GM18519 (cell line): ENCODE results near the gene TTI1.
A peak's percentile ranks its signal among the peaks of the same experiment; 100 is the strongest.

Source experiments
- ATAC-seq: cut with Tn5 transposase; IDR thresholded peaks from one replicate; pipeline ENCODE4 v1.9.1; 2021; ENCODE audit warnings: mild to moderate bottlenecking, moderate library complexity; ENCODE audit not compliant: unreplicated experiment, low FRiP score

TTI1 gene

DNA sequence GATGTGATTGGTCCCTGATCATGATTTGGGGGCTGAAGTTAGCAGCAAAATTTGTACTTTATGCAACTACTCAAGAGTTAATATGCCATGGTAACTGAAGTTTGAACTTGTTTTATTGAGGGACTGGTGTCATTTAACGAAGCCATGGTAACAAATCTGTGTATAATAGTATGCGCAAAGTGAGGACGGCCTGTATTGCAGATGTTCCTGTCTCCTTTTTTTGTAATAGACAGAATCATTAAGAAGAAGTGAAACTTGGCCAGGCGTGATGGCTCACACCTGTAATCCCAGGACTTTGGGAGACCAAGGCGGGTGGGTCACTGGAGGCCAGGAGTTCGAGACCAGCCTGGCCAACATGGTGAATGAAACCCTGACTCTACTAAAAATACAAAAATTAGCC lies 22.6 kb upstream of the TTI1 start:
- ATAC-seq = no peak

GRCh38 chr20:38055294-38055693 lies 22.0 kb upstream of the TTI1 start:
- no peak for ATAC-seq

DNA sequence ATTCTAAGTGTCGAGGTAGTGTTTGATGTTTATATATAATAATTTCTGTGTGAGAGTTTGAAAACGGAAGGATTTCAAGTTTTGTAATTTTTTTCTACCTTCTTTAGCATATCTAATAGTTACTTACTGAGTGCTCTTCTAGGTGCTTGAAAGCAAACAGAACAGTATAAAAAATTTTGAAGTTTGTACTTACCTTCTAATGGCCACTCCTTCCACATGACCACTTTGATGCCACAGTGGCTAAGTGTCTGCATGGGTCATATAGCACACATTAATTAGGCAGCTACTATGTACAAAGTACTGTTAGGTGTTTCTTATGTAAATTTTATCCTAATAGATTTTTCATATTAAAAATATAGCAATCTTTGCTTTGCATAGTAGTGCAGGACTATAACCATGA lies 21.4 kb upstream of the TTI1 start:
- ATAC-seq = no peak

DNA sequence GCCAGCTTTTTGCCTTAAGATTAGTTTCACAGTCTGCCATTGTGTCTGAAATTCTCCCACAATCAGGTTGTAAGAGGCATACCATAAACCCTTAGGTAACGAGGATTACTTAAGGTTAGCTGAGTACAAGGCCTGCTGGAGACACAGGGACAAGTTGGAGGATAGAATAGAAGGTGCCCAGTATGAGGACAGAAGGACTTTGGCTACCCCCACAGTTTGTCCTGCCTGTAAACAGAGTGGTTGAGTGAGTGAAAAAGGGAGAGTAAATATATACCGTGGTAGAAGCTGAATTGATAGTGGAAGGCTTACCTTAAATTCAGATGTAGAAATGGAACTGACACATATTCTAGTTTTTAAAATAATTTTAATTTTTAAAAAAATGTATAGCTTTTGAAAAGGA lies 19.6 kb upstream of the TTI1 start:
- no peak for ATAC-seq

DNA sequence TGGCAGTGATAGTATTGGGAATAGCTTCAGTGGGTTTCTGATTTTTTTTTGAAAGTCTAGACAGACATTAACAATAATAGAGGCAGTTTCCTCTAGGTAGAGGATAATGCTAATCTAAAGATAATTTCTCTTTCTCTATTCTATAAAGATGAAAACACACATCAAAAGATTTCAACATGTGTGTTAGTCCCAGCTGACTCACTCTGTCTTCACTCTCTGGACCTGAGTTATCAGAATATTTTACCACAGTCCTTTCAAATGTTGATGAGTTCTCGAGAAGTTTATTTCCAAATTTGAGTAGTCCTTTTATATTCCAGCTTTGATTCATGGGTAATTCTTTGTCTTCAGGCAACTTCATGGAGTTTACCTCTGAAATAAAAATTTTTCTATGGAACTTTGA lies 17.4 kb upstream of the TTI1 start:
- ATAC-seq = no peak

GRCh38 chr20:38049800-38050199 lies 16.5 kb upstream of the TTI1 start:
- no peak for ATAC-seq

DNA sequence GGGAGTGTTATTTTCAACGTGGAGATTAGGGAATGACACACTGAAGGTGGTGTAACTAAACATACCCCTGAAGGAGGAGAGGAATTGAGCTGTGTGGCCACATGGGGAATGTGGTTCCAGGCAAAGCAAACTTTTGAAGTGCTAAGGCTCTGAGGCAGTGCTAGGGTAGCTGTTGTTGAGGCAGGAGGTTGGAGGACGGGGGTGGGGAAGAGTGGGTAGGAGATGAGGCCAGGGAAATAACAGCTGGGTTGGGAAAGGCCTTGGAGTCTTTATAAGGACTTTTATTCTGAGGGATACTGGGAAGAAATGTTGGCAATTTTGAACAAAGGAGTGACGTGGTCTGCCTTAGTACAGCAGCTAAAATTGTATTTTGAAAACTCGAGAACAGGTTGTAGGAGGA lies 13.3 kb upstream of the TTI1 start:
- no peak for ATAC-seq

GRCh38 chr20:38044685-38045084 lies 11.4 kb upstream of the TTI1 start:
- ATAC-seq = no peak

DNA sequence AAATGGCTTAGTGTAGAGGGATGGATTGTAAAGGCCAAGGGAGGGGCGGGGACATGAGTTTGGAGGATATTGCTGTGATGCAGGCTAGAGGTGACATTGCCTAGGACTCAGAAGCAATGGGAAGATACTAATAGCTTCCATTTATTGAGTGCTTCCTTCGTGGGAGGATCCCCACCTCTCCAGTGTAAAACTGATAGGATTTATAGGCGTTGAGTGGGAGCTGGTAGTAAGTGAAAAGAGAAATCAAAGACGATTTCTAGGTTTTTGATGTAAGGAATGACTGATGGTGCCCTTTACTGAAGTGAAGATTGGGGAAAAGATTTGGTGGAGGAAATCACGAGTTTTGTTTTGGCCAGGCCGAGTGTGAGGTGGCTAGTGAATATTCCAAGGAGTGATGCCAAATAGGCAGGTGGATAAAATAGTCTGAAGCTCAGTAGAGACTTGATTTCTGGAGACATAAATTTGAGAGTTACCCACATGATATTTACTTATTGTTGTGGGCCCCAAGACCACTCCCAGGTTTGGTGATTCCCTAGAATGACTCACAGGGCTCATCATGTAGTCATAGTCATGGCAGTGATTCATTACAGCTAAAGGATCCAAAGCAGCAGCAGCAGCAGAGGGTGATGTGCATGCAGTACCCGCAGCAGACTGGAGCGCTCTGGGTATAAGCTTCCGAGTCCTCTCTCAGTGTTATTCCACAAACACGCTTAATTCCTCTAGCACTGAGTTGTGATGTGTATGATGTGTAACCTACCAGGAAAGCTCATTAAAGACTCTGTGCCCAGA lies 10.4 kb upstream of the TTI1 start:
- ATAC-seq = no peak

GRCh38 chr20:38040276-38040675 lies 7.0 kb upstream of the TTI1 start:
- ATAC-seq = no peak

DNA sequence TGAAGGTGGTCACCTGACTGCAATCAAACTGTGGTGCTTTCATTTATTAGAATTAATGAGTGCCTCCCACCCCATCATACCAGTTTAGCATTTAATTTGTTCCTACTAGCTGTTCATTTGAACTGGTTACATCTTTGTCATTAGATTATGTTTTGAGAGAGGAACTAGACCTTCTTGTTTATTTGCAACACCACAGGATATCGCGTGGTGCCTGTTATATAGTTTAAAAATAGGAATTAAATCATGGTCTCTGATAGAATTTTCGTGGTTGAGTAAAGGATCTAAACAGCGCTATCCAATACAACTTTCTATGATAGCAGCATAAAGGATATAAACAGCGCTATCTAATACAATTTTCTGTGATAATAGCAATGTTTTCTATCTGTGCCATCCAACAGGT lies 3.1 kb upstream of the TTI1 start:
- no peak for ATAC-seq

DNA sequence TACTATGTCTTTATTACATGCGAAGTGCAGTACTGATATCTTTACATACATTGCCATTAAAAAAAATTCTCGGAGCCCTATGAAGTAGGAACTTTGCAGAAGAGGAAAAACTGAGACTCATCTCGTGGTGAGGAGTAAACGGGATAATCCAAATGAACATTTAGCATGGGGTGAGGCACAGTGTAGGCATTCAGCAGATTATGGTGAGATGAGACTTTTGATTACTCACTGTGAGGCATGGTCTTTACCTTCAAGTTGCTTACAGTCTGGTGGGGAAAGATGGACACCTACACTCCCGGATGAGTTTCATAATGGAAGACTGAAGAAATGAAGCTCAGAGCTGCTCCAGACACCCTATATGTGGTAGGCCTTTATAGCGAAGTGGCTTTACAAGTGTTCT lies 1.7 kb upstream of the TTI1 start:
- no peak for ATAC-seq

DNA sequence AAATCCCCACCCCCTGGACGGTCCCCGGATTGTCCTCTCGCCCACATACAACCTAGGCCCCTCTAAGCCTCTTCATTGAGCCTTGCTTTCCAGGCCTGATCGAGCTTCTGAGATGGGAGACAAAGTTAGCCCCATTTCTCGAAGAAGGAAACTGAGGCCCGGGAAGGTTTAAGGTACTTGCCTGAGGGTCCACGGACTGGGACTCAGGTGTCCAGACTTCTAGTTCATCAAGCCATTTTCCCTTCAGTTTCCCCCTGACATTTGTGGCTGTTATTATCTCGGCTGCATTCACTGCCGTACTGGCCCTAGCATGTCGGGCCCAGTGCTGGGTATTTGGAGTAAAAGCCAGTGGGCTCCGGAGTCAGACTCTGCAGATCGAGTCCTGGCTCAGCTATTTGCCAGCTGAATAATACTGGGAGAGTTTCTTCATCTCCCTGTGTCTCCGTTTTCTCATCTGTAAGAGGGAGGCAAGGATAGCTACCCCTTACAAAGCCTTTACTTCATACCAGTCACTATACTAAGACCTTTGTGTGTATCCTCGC lies 923 bp upstream of the TTI1 start:
- no peak for ATAC-seq

DNA sequence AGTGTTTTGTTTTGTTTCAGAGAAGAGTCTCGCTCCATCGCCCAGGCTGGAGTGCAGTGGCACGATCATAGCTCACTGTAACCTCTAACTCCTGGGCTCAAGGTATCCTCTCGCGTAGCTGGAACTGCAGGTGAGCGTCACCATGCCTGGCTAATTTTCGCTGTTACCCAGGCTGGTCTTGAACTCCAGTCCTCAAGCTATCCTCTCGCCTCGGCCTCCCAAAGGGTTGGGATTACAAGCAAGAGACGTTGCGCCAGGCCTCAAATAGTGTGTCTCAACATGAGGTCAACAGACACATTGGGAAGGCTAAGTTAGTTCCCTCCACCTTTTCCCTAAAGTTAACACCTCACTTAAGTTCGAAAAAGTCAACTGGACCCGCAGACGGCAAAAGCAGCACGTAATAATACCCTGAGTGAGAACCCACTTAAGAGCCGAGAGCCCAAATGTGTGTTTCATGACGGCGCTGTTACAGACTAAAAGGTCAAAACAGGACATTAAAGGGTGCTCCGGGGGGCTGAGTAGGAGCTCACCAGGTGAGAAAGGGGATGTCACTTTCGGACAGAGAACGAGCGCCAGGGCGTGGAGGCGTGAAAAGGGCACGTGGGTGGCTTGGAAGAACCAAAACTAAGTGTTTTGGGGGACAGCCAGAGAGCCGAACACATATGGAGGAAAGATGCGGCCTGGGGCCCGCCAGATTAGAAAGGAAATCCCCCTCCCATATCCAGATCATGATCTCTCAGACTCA lies 499 bp downstream of the TTI1 start:
- ATAC-seq = peak; percentile 19

GRCh38 chr20:38031957-38032356 lies 1.3 kb downstream of the TTI1 start:
- no peak for ATAC-seq

- ATAC-seq = no peak
Measured at GRCh38 chr20:38029453-38029852, 3.8 kb downstream of the TTI1 start.

GRCh38 chr20:38024496-38024895 lies 8.8 kb downstream of the TTI1 start:
- ATAC-seq = no peak

GRCh38 chr20:38023181-38024001 lies 9.9 kb downstream of the TTI1 start:
- ATAC-seq = no peak

DNA sequence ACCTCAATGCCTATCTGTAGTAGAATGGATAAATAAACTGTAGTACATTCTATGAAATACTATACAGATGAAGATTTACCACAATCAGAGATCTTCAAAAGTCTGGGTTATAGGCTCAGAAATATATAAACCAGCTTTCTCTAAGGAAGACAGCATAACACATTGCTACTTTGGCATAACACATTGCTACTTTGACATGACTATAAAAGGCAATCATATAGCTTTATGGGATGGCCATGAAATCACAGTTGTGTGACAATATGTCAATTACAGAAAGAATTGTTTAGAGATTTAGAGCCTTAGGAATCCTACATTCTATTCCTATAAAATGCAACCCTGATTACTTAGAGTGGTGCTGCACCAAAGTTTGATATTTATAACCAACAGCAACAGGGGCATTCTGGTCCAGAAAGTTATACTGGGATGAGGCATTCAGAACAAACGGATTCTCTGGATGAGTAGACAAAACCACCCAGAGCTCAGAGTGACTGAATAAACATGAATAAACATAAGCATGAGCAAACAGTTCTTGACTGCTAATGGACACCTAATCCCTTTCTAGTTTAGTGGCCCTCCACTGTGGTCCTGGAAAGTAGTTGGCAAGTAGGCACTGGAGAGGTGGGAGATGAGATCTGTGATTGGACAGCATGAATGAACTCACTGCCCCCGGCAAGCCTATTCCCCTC lies 12.0 kb downstream of the TTI1 start:
- no peak for ATAC-seq

DNA sequence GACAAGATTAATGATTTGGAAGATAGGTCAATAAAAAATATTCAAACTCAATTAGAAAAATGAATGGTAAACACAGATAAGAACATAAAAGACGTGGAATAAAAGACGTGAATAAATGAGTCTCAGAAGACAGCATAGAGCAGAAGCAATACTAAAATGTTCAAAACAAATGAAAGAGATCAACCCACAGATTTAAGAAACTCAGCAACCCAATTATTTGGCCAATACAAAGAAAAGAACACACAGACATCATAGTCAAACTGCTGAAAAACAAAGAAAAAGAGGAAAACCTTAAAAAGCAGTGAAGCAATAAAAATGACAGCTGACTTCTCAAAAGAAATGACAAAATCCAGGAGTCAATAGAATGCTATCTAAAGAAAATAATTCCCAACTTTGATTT lies 14.9 kb downstream of the TTI1 start:
- ATAC-seq = no peak
